GM10266 (cell line): ENCODE data around the gene INSR.
"Not testable (repeated sequence)": the region's sequence is repeated elsewhere in the genome, so short reads cannot be mapped to it uniquely, and the experiment has no call there.

Source experiments
- DNase-seq: peaks from one replicate; pipeline ENCODE4 v3.0.0; 2012; ENCODE audit errors: extremely low spot score
- CTCF ChIP-seq: IDR thresholded peaks from 2 replicates; pipeline ENCODE4 v1.5.1; 2012; ENCODE audit warnings: mild to moderate bottlenecking, low read depth; ENCODE audit not compliant: control insufficient read depth, insufficient read depth; ENCODE audit errors: missing control alignments

INSR gene

GRCh38 chr19:7229735-7230134 is 64.5 kb downstream of the INSR start:
- no peak for DNase-seq
- no peak for TF ChIP-seq CTCF

GRCh38 chr19:7228935-7229541 is 65.2 kb downstream of the INSR start:
- no peak for TF ChIP-seq CTCF
- no peak for DNase-seq

GRCh38 chr19:7227735-7228134 is 66.5 kb downstream of the INSR start:
- no peak for TF ChIP-seq CTCF
- DNase-seq: no peak

GRCh38 chr19:7227149-7227548 is 67.1 kb downstream of the INSR start:
- not testable (repeated sequence) for DNase-seq

- DNase-seq: no peak
- TF ChIP-seq CTCF: no peak
These were observed 67.5 kb downstream of the INSR start for GRCh38 chr19:7226739-7227138.

- no peak for DNase-seq
- TF ChIP-seq CTCF: no peak
These were observed 68.5 kb downstream of the INSR start for GRCh38 chr19:7225741-7226140.

GRCh38 chr19:7224995-7225394 is 69.2 kb downstream of the INSR start:
- DNase-seq: no peak
- no peak for TF ChIP-seq CTCF

- no peak for TF ChIP-seq CTCF
- DNase-seq: no peak
These were observed 70.0 kb downstream of the INSR start for GRCh38 chr19:7224209-7224686.
